ENCODE results near the gene CATSPERB. TPM values are rescaled to one million over a fixed set of nuclear protein-coding genes. Genes with fewer than 3 reads are reported as not detected.

Gene CATSPERB
- total and polyA plus RNA-seq, 2 donors (not counting 3 experiments of a cell fraction or from before 2014, with no cell fraction given): not detected

DNA sequence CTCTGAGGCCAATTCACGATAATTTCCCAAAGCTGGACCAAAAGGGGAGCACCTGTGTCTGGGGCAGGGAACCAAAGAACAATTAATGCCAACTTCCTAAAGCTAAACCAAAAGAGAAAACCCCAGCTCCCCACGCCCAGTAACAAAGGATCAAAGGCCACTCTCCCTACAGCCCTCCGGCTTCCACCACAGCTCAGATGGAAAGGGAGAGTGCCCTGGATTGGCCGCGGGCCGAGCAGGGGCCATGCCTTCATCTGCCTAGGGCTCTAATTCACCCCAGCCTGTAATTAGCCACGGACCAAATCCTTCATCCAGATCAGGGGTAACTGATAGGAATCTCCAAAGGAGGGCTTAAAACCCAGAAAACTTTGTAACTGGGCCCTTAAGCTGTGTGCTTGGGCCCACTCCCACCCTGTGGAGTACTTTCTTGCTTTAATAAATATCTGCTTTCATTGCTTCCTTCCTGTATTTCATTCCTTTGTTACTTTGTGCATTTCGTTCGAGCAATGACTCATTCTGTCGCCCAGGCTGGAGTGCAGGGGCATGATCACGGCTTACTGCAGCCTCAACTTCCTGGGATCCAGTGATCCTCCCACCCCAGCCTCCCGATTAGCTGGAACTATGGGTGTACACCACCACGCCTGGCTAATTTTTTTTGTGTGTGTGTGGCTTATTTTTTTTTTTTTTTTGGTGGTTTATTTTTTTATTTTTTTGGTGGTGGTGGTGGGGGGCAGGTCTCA, 156.2 kb downstream of the CATSPERB start:
- dilution Hi-C loops (cut with MboI; ENCODE audit: extremely low pct_ligation_motif_present, low sequenced_read_pairs) (no loop called here), intact Hi-C loops (cut with micrococcal nuclease) (no loop called here)
- Histone ChIP-seq H3K9ac (replicated peaks; ENCODE audit: extremely low read depth, insufficient read depth, low read length) (no peak overlapping the region), H3K9me1 (replicated peaks; ENCODE audit: control insufficient read depth, extremely low read depth, insufficient read depth, low read length) (no peaks in the 10 kb centered on the region), H3K9me3 (replicated peaks; ENCODE audit: control insufficient read depth, insufficient read depth, low read length) (no peaks in the 10 kb centered on the region), H3K27ac (ENCODE audit: insufficient read depth, low read depth, low read length) (no peak overlapping the region), H3K27me3 (ENCODE audit: control insufficient read depth in 2 of 2, insufficient read depth in 2 of 2, low read length in 2 of 2) (peaks cover 18 to 22% of the 10 kb centered on the region in 2 experiments), H3K36me3 (ENCODE audit: control insufficient read depth in 2 of 2, extremely low read depth in 1 of 2, insufficient read depth in 2 of 2, low read length in 2 of 2) (no peaks in the 10 kb centered on the region), H3K4me3 (replicated peaks in 1 of 3; ENCODE audit: insufficient read depth in 1 of 3, low read depth in 1 of 3, low read length in 3 of 3) (no peak overlapping the region), H4K20me1 (replicated peaks; ENCODE audit: control insufficient read depth, extremely low read depth, insufficient read depth, low read length) (no peaks in the 10 kb centered on the region), H3K4me1 (ENCODE audit: control insufficient read depth, extremely low read depth, insufficient read depth, low read length) (no peaks in the 10 kb centered on the region), H3K79me2 (ENCODE audit: control insufficient read depth, insufficient read depth, low read length) (no peaks in the 10 kb centered on the region), H3K4me2 (ENCODE audit: insufficient read depth, low read length) (no peak overlapping the region), H2AFZ (ENCODE audit: low read depth, low read length) (no peak overlapping the region)
- ChIA-PET POLR2A (no interaction called here), CTCF (interaction anchor here (0.8 kb wide), 1 partner anchor 23 kb away, joined by 3 read pairs; no protein-coding TSS in a partner anchor)
- FAIRE-seq (no peak), DNase-seq (ENCODE audit: low read depth, low spot score) (no peak)
- BruUV-seq (replicated peaks): no TSS peak
- TF ChIP-seq FOS (IDR thresholded peaks at IDR 0.05; ENCODE audit: borderline replicate concordance, insufficient read depth, low read length): no peak
- TF ChIP-seq JUN (IDR thresholded peaks at IDR 0.05; ENCODE audit: borderline replicate concordance, insufficient read depth, insufficient read length, low read depth): no peak
- no peak for TF ChIP-seq EZH2 (IDR thresholded peaks at IDR 0.05; ENCODE audit: borderline replicate concordance, low read depth, low read length, severe bottlenecking)
- TF ChIP-seq, protein P1, sequence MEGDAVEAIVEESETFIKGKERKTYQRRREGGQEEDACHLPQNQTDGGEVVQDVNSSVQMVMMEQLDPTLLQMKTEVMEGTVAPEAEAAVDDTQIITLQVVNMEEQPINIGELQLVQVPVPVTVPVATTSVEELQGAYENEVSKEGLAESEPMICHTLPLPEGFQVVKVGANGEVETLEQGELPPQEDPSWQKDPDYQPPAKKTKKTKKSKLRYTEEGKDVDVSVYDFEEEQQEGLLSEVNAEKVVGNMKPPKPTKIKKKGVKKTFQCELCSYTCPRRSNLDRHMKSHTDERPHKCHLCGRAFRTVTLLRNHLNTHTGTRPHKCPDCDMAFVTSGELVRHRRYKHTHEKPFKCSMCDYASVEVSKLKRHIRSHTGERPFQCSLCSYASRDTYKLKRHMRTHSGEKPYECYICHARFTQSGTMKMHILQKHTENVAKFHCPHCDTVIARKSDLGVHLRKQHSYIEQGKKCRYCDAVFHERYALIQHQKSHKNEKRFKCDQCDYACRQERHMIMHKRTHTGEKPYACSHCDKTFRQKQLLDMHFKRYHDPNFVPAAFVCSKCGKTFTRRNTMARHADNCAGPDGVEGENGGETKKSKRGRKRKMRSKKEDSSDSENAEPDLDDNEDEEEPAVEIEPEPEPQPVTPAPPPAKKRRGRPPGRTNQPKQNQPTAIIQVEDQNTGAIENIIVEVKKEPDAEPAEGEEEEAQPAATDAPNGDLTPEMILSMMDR (IDR thresholded peaks at IDR 0.05; ENCODE audit: extremely low read depth in 1 of 2, insufficient read depth in 1 of 2, low read depth in 1 of 2, low read length in 2 of 2): no peak
- no peak for TF ChIP-seq POLR2A (IDR thresholded peaks at IDR 0.05; ENCODE audit: low read depth, low read length)
- TF ChIP-seq POLR2AphosphoS5 (IDR thresholded peaks at IDR 0.05; ENCODE audit: insufficient read depth, low read depth, low read length): no peak
- TF ChIP-seq, protein P2, sequence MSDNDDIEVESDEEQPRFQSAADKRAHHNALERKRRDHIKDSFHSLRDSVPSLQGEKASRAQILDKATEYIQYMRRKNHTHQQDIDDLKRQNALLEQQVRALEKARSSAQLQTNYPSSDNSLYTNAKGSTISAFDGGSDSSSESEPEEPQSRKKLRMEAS (IDR thresholded peaks at IDR 0.05; ENCODE audit: insufficient read depth, insufficient read length): no peak
- no peak for TF ChIP-seq GATA2 (IDR thresholded peaks at IDR 0.05; ENCODE audit: insufficient read depth, insufficient read length, low read depth, low read length)
- no peak for TF ChIP-seq MYC (IDR thresholded peaks at IDR 0.05; ENCODE audit: low read depth, low read length)

Measured in endothelial cell of umbilical vein (primary cell).